Activated CD8-positive, alpha-beta memory T cell treated with anti-CD3 and anti-CD28 coated beads, Interleukin-2, amount 50 U/mL, for 24 hours (primary cell): ENCODE measurements around the gene CADPS.

Experiments
- DNase-seq: peaks from one replicate; pipeline ENCODE4 v3.0.0-alpha.2; 2020; ENCODE audit errors: extremely low read depth

CADPS gene

GRCh38 chr3:62873761-62874710 lies 1.2 kb downstream of the CADPS start:
- no peak for DNase-seq

- DNase-seq, result no peak
Measured at GRCh38 chr3:62873451-62873760, 1.8 kb downstream of the CADPS start.

DNA sequence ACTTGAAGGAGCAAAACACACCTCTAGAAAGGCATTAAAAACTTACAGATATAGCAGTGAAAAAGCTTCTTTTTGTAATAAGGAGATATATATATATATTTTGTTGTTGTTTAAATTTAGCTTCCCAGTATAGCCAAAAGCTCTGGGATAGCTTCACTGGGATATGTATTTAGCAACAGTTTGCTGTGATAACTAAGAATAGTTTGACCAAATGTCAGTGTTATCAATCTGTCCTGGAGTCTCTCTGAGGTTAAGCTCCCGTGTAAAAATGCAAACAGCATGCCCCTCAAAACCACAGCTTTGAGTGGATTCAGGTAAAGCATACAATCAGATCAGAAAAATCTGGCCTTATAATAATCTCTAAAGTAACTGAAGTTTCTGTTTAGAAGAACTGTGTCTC lies 2.9 kb downstream of the CADPS start:
- no peak for DNase-seq

- no peak for DNase-seq
Measured at GRCh38 chr3:62870321-62870720, 4.9 kb downstream of the CADPS start.

DNA sequence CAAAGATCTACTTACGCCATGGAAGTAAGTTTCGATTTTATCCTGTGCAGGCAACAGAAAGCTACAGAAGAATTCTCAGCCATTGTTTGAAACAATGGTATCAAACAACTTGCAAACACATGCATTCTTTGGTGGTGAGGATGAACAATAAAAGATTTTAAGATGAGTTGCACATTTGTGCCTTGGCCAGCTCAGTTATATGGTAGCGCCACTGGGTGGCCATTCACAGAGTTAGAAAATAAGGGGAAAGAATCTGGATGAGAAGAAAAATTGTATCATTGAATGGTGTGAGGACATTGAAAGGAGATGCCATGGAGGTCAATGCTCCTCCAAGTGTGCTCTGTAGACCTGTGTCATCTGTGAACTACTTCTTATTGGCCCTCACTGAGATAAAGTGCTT lies 11.6 kb downstream of the CADPS start:
- DNase-seq, result no peak

DNA sequence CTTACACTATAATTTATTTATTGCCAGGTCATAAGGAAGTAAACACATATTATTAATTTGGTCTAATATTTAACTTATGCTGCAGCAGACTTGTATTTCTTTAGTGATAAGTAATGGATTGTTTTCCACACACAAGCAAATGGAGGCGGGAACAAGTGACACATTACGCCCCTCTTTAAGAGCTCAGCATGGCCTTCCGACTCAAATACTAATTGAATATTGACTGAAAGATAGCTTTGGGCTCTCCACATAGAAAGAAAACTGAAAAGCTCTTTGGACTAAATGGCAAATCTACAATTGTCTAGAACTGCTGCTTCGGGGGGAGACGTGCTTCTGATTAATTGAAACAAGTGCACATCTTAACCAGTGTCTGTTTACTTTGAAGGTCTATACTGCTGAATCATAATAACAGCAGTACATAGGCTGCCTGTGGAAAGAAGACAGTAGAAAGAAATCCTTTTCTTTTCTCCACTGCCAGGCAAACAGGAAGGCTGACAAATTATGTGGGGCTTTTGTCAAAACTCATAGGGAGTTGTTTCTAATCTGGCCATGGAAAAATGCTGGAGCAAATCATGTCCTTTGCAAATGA lies 15.9 kb downstream of the CADPS start:
- no peak for DNase-seq

GRCh38 chr3:62845996-62846395 lies 29.2 kb downstream of the CADPS start:
- no peak for DNase-seq

DNA sequence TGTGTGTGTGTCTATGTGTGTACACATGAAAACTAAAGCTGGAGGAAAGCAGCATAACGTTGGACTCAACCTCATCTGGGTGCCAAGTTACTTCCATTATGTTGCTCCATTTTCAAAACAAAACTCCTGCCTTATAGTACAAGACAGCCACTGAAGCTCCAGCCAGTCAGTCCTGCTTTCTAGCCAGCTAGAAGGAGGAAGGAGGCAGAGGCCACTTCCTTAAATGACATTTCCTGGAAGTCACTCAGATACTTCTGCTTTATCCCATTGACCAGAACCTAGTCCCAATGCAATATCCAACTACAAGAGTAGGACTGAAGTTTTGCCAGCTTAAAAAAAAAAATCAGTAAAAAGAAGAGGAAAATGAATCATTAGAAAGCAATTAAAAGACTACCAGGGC lies 31.7 kb downstream of the CADPS start:
- DNase-seq, result no peak

DNA sequence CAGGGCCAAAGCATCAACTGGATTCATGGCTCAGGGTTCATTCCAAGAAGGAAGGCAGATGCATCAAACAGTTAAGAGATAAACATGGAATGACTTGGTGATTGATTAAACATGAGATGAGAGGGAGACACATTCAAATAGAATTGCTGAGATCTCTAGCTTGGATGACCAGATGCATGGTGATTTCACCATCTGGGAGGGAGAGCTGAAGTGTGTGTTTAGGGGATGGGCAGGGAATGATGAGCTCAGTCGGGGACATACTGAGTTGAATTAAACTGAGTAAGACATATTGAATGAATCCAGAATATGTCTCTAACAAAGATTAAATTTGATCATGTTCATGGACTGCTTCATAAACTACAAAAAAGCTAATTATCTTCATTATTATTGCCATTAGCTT lies 35.5 kb downstream of the CADPS start:
- no peak for DNase-seq

- no peak for DNase-seq
Measured at GRCh38 chr3:62837145-62837787, 38.0 kb downstream of the CADPS start.

GRCh38 chr3:62835554-62836236 lies 39.5 kb downstream of the CADPS start:
- DNase-seq, result no peak

DNA sequence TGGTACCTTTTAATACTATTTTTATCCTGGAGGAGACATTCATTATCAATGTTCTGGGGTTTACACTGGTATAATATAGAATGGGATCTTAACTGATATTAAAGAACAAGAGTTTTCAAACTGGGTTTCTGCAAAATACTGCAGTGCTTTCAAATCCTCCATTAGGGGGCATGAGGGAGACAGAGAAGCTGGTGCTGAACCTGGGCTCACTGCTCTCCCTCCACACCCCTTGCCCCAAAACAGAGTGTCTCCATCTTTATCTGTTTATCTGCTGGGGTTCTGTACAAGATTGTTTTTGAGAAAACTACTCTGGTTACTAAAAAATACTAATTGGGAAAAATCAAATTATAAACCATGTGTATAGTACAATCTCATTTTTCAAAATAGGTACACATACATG lies 41.7 kb downstream of the CADPS start:
- no peak for DNase-seq

DNA sequence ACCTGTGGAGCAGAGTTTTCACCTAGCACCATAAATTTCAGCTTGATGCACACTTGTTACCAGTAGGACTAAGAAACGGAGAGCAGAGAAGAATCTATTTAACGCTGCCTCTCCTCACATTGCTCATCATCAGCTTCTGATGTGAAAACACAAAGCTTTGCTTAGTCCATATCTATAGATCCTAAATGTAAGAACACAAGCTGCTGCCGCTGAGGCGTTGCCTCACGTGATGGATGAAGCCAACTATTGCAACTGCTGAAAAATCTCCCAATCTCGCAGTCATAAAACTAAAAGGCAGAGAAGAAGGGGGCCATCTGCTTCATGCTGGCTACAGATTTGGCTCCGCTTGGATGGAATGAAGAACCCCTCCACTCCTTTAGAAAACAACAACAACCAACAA lies 42.7 kb downstream of the CADPS start:
- DNase-seq, result no peak

DNA sequence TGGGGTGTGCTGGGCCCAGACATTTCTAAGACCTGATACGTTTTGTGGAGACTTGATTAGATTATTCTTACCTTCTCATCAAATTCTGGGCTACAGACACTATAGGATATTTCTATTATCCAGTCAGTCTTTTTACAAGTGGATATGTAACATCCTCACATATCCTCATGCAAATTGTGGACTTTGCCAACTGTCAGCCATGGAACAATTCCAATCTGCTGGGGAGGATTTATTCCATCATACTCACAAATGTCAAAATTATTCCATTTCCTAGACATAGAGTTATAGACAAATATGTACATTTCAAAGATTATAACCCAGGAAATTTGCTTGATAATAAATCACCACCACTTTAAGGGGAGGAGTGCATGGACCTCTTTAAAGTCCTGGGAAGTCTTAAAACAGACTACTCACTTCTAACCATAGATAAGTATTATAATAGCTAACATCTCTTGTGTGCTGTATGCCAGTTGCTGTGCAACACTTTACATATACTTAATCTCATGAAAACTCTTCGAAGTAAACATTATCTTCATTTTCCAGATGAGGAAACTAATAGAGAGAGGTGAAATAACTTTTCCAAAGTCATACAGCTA lies 44.4 kb downstream of the CADPS start:
- DNase-seq, result no peak

DNA sequence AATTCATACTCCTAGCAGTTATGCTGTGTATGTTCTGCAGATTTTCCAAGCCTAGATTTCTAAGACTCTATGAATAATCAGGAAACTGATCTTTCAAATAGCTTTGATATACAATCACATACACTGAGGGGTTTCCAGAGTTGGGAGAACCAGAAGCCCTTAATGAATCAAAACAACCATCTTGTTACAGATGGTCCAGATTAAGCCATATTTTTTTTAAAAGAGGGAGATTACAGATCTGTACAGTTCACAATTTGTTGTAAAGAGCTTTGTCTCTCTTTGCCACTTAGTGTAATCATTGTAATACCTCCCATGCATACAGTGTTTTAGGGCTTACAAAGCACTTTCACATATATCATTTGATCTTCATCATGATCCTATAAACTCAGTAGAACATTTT lies 47.7 kb downstream of the CADPS start:
- DNase-seq, result no peak

DNA sequence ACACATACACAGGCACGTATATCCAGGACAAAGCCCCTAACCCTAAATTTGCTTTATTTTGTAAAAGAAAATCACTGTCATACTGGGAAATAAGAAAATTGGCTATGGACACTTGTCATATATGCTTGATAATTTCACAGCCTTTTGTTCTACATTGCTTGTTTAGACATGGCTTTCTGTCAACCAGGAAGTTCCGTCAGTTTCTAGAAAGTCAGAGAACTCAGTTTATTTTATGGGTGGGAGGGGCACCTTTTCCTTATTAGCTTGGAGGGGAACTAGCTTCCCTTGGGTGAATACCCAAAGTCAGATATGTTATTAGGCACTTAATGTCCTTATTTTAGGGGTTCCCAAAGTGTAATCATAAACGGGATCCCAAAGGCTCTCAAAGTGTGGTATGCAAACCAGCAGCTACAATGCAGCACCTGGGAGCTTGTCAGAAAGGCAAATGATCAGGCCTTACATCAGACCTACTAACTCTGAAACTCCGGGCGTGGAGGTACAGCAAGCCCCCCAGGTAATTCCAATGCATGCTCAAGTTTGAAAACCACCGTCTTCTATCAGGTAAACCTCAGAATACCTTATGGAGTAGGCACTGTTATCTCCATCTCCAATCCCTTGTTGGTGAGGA lies 50.1 kb downstream of the CADPS start:
- no peak for DNase-seq

DNA sequence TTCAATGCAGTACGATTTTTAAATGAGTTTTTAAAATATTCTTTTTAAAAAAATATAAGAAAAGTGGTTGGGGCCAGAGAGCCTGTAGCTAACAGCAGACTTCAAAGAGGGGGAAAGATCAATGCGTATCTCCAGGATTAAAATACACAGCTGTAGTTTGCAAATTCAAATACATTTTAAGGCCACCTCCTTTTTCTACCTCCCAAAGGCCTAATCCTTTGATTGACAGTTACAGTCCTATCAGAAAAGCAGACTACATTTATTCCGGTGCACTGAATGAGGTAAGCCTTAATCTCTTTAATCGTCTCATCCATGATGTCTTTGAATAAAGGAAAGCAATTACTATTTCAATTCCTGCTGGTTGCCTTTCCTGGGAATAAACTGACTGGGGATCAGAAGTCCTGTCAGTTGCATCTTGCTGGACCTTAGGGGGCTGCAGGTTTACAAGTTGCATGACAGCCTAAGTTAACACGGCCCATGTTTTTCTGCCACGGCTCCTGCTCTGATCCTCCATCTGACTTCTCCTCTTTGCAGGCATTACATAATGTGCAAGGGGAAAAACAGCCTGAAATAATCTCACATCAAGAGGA lies 51.7 kb downstream of the CADPS start:
- DNase-seq, result no peak

DNA sequence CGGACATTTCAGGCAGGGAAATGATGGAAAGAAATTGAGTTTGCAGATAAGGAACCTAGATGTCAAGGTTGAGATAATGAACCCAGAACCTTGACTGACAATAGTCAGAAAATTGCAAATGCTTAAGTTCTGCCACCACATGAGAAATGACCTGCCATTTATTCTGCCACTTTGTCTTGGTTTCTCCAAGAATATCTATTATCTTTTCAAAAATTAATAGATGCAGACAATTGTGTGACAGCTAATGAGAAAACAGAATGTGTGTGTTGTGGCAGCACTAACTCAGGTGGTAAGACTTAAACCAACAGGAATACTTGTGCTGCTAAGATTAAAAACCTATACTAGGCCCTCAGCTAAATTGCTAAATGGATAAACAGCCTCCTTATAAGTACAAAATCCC lies 52.3 kb downstream of the CADPS start:
- DNase-seq, result no peak

GRCh38 chr3:62818347-62818746 lies 56.9 kb downstream of the CADPS start:
- DNase-seq, result no peak

DNA sequence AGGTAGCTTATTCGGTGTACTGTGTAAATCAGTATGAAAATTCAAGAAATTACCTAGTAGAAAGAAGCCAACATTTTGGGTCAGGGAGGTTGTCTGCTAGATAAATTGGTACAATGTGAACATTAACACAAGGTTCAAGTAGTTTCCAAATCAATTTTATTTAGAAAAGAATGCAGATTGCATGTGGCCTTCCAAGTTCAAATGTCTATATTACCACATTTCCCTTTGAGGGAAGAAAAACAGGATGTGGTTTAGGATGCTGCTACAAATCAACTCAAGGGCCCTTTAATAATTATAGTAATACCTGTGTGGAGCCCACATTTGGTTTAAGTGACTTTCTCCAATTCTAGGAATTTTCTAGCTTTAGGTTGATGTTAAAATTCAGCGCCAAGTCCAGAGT lies 57.5 kb downstream of the CADPS start:
- no peak for DNase-seq

GRCh38 chr3:62815981-62816380 lies 59.2 kb downstream of the CADPS start:
- no peak for DNase-seq
